SU-DHL-6 (cell line): ENCODE results near the gene L3MBTL4.

Experiments
- H2AFZ ChIP-seq: fragments of 200-600 bp; sonication (generic); 2 replicates; pipeline ENCODE4 v1.6.1; 2014; ENCODE audit warnings: low read depth, mild to moderate bottlenecking, moderate library complexity, mixed read lengths, antibody characterized with exemption, low read length; ENCODE audit not compliant: severe bottlenecking
- H3F3A ChIP-seq: fragments of 200-600 bp; shearing (Covaris generic); 2 replicates; pipeline ENCODE4 v1.6.0; 2016; ENCODE audit warnings: antibody characterized with exemption, mild to moderate bottlenecking; ENCODE audit not compliant: insufficient read depth
- H3K27ac ChIP-seq: fragments of 200-600 bp; sonication (generic); 2 replicates; pipeline ENCODE4 v1.5.1; 2016; ENCODE audit warnings: low read depth, mild to moderate bottlenecking, low read length, moderate library complexity, mixed read lengths
- H3K27me3 ChIP-seq: fragments of 200-600 bp; sonication (generic), shearing (Covaris generic); 2 replicates; pipeline ENCODE4 v1.6.0; 2014; ENCODE audit warnings: mild to moderate bottlenecking, low read length
- H3K36me3 ChIP-seq: fragments of 200-600 bp; sonication (generic); 2 replicates; pipeline ENCODE4 v1.6.1; 2014; ENCODE audit warnings: mild to moderate bottlenecking, low read length, mixed read lengths
- H3K4me2 ChIP-seq: fragments of 300-600, 200-600 bp; shearing (Covaris generic), sonication (generic); 2 replicates; pipeline ENCODE4 v1.6.0; 2014; ENCODE audit warnings: low read length, low read depth, mild to moderate bottlenecking; ENCODE audit not compliant: poor library complexity, severe bottlenecking
- H3K4me3 ChIP-seq: fragments of 200-600 bp; sonication (generic); 2 replicates; pipeline ENCODE4 v1.5.1; 2014; ENCODE audit warnings: antibody characterized with exemption, low read length, mild to moderate bottlenecking, mixed read lengths; ENCODE audit not compliant: insufficient read depth, poor library complexity, severe bottlenecking
- H3K79me2 ChIP-seq: fragments of 200-600 bp; sonication (generic); 2 replicates; pipeline ENCODE4 v1.6.1; 2014; ENCODE audit warnings: mild to moderate bottlenecking, low read length, moderate library complexity; ENCODE audit not compliant: insufficient read depth
- H3K9ac ChIP-seq: fragments of 200-600 bp; sonication (generic); 2 replicates; pipeline ENCODE4 v1.7.0; 2014; ENCODE audit warnings: mild to moderate bottlenecking, low read length
- H3K9me2 ChIP-seq: fragments of 200-600 bp; sonication (generic); replicated peaks from 2 replicates; pipeline ENCODE4 v1.6.1; 2014; ENCODE audit warnings: low read length; ENCODE audit not compliant: insufficient read depth
- H3K9me3 ChIP-seq: fragments of 200-600 bp; sonication (generic); 2 replicates; pipeline ENCODE4 v1.6.1; 2014; ENCODE audit warnings: low read length, mixed read lengths; ENCODE audit not compliant: insufficient read depth
- H4K20me1 ChIP-seq: fragments of 200-600 bp; sonication (generic); 2 replicates; pipeline ENCODE4 v1.6.1; 2014; ENCODE audit warnings: low read depth, mild to moderate bottlenecking, antibody characterized with exemption, low read length, moderate library complexity, mixed read lengths
- EZH2phosphoT487 ChIP-seq: fragments of 200-600 bp; sonication (generic), shearing (Covaris generic); conservative IDR thresholded peaks from 2 replicates; pipeline ENCODE4 v1.6.1; 2018; ENCODE audit warnings: mild to moderate bottlenecking, antibody characterized with exemption, low read length, moderate library complexity, mixed read lengths
- TF ChIP-seq, protein P1 (sequence below): fragments of 200-600 bp; sonication (generic); IDR thresholded peaks from one replicate; pipeline ENCODE4 v1.5.1; 2017; ENCODE audit warnings: antibody characterized with exemption, mild to moderate bottlenecking, low read length, moderate library complexity; ENCODE audit not compliant: insufficient read depth, poor library complexity, severe bottlenecking

The L3MBTL4 gene

DNA sequence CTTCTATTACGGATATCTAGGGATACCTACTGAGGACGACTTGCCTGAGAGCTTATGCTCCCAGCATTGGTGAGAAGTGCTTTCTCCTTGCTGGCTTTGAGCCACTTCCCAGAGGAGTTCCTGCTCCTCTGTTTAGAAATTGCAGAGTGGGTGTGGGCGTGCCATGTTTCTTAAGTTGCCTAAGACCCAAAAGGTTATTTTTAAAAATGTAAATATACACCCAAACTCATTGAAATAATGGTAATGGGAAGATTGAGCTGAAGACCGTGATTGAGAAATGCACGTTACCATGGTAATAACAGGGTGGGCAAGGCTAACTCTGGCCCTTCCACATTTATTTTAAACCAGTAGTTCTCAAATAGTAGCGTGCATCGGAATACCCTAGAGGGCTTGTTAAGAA lies 502.1 kb downstream of the L3MBTL4 start:
- Histone ChIP-seq H3F3A (no peaks in the 10 kb centered on the region), H3K27me3 (no peaks in the 10 kb centered on the region), H3K79me2 (no peaks in the 10 kb centered on the region), H4K20me1 (no peaks in the 10 kb centered on the region), H3K9me3 (no peaks in the 10 kb centered on the region), H3K9ac (no peak overlapping the region), H3K4me2 (no peak overlapping the region), H3K9me2 (no peaks in the 10 kb centered on the region), H3K36me3 (no peaks in the 10 kb centered on the region), H3K27ac (no peak overlapping the region), H2AFZ (no peak overlapping the region), H3K4me3 (no peak overlapping the region)
- TF ChIP-seq EZH2phosphoT487 = no peak
- TF ChIP-seq, protein P1, sequence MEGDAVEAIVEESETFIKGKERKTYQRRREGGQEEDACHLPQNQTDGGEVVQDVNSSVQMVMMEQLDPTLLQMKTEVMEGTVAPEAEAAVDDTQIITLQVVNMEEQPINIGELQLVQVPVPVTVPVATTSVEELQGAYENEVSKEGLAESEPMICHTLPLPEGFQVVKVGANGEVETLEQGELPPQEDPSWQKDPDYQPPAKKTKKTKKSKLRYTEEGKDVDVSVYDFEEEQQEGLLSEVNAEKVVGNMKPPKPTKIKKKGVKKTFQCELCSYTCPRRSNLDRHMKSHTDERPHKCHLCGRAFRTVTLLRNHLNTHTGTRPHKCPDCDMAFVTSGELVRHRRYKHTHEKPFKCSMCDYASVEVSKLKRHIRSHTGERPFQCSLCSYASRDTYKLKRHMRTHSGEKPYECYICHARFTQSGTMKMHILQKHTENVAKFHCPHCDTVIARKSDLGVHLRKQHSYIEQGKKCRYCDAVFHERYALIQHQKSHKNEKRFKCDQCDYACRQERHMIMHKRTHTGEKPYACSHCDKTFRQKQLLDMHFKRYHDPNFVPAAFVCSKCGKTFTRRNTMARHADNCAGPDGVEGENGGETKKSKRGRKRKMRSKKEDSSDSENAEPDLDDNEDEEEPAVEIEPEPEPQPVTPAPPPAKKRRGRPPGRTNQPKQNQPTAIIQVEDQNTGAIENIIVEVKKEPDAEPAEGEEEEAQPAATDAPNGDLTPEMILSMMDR = no peak

GRCh38 chr18:5909125-5909524 lies 505.6 kb downstream of the L3MBTL4 start:
- Histone ChIP-seq H2AFZ (no peak overlapping the region), H3K4me3 (no peak overlapping the region), H3F3A (no peaks in the 10 kb centered on the region), H3K27me3 (no peaks in the 10 kb centered on the region), H3K9me2 (no peaks in the 10 kb centered on the region), H3K27ac (no peak overlapping the region), H4K20me1 (no peaks in the 10 kb centered on the region), H3K36me3 (no peaks in the 10 kb centered on the region), H3K4me2 (no peak overlapping the region), H3K9me3 (no peaks in the 10 kb centered on the region), H3K79me2 (no peaks in the 10 kb centered on the region), H3K9ac (no peak overlapping the region)
- TF ChIP-seq, protein P1 = no peak
- no peak for TF ChIP-seq EZH2phosphoT487
